ENCODE data around the gene FARSB. TPM values are rescaled to one million over a fixed set of nuclear protein-coding genes. Genes with fewer than 3 reads are reported as not detected.
A peak's percentile ranks its signal among the peaks of the same experiment; 100 is the strongest.

Gene FARSB
- total and polyA plus RNA-seq, 2 donors, result 15.1 to 17.1 TPM

DNA sequence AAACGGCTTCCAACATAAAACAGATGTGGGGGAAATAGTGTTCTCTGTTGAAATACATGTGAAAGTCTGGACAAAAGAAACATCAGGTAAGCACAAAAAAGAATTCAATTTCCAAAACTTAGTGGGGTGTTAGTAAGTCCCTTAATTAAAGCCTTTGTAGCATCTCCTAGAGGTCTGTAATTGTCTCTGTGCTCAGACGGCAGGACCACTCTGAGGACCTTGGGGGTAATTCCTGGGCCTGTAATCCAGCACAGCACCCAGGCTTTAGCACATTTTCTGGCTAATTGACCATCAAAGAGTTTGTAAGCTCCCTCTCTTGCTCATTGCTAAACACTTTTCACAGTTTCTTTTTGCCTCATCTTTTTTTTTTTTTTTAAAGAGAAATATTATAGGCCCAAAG, 80.3 kb downstream of the FARSB start:
- Histone ChIP-seq H3K27ac (ENCODE audit: low read depth) (no peak overlapping the region), H3K4me3 (ENCODE audit: low read depth, low read length) (no peak overlapping the region), H3K4me1 (ENCODE audit: insufficient read depth) (no peaks in the 10 kb centered on the region), H3K36me3 (ENCODE audit: insufficient read depth) (no peaks in the 10 kb centered on the region)
- no peak for DNase-seq (ENCODE audit: extremely low spot score)
- 92% methylated on average over 2 of the region's 2 CpGs for WGBS

DNA sequence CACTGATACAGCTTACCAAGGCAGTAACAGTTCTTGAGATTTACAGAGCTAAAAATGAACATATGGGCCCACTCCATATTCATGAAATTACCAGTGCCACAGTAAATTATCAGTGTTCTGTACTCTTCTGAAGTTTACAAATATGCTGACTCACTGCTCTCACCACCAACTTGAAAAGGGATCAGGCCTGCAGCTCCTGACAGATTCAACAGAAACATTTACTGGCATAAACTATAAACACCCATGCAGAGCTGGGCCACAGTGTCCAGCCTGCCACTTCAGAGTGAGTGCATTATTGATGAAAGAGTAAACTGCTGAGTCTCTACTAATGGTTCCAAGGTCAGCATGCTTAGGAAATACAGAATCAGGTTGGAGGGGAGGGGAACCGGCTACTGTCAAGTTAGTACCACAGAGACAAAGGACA, 83.1 kb downstream of the FARSB start:
- Histone ChIP-seq H3K4me1 (ENCODE audit: insufficient read depth) (no peaks in the 10 kb centered on the region), H3K27ac (ENCODE audit: low read depth) (peak overlapping the region; percentile 7), H3K4me3 (ENCODE audit: low read depth, low read length) (no peak overlapping the region), H3K36me3 (ENCODE audit: insufficient read depth) (no peaks in the 10 kb centered on the region)
- 76% methylated on average over 1 of the region's 1 CpG for WGBS
- no peak for DNase-seq (ENCODE audit: extremely low spot score)

GRCh38 chr2:222572264-222572721, 83.6 kb downstream of the FARSB start:
- Histone ChIP-seq H3K27ac (ENCODE audit: low read depth) (peak overlapping the region; percentile 7), H3K4me1 (ENCODE audit: insufficient read depth) (no peaks in the 10 kb centered on the region), H3K36me3 (ENCODE audit: insufficient read depth) (no peaks in the 10 kb centered on the region), H3K4me3 (ENCODE audit: low read depth, low read length) (no peak overlapping the region)
- peak; percentile 26 for DNase-seq (ENCODE audit: extremely low spot score)
- 84% methylated on average over 6 of the region's 6 CpGs for WGBS

GRCh38 chr2:222569826-222570225, 86.1 kb downstream of the FARSB start:
- Histone ChIP-seq H3K27ac (ENCODE audit: low read depth) (no peak overlapping the region), H3K36me3 (ENCODE audit: insufficient read depth) (no peaks in the 10 kb centered on the region), H3K4me3 (ENCODE audit: low read depth, low read length) (no peak overlapping the region), H3K4me1 (ENCODE audit: insufficient read depth) (no peaks in the 10 kb centered on the region)
- DNase-seq (ENCODE audit: extremely low spot score), result no peak
- WGBS, result 86% methylated on average over 1 of the region's 1 CpG

DNA sequence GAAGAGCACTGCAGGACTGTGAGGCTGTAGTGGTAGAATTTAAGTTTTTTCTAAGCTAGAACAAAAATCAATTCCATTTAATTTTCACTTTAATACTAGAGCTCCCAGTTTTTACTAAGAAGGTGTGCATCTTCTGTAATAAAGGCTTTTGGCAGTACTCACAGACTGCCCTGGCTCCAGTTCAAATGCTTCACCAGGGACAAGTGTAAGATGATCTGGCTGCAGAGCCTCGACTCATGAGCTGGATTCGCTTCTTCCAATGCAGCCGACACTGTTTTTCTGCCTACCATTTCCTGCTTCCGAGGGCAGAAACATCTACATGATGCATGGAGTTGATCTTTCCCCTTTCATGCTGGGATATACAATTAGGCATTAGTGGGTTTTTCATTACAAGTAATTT, 87.0 kb downstream of the FARSB start:
- DNase-seq (ENCODE audit: extremely low spot score), result no peak
- WGBS, result 20% methylated on average over 4 of the region's 4 CpGs
- no peaks in the 10 kb centered on the region for H3K36me3 ChIP-seq (ENCODE audit: insufficient read depth)
- H3K4me3 ChIP-seq (ENCODE audit: low read depth, low read length), result no peak overlapping the region
- no peak overlapping the region for H3K27ac ChIP-seq (ENCODE audit: low read depth)
- H3K4me1 ChIP-seq (ENCODE audit: insufficient read depth), result no peaks in the 10 kb centered on the region

DNA sequence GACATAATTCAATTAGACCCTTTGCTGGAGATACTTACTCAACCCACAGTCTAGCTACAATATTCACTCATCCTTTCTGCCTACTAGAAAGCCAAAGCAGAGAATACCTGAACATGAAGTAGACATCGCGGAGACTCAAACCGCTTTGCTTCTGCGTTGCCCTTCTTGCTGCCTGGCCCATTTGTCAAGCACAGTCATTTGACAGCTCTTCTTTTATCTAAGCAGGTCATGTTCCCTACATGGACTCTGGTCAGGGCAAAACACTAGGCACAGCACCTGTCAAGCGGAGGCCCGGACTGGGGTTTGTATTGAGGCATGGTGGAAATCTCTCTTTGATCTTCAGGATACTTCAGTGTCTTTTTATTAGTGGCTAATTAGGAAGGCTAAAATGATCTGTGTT, 89.7 kb downstream of the FARSB start:
- no peaks in the 10 kb centered on the region for H3K36me3 ChIP-seq (ENCODE audit: insufficient read depth)
- no peak for DNase-seq (ENCODE audit: extremely low spot score)
- WGBS, result 96% methylated on average over 6 of the region's 6 CpGs
- no peak overlapping the region for H3K4me3 ChIP-seq (ENCODE audit: low read depth, low read length)
- no peak overlapping the region for H3K27ac ChIP-seq (ENCODE audit: low read depth)
- H3K4me1 ChIP-seq (ENCODE audit: insufficient read depth), result peaks cover 1% of the 10 kb centered on the region

DNA sequence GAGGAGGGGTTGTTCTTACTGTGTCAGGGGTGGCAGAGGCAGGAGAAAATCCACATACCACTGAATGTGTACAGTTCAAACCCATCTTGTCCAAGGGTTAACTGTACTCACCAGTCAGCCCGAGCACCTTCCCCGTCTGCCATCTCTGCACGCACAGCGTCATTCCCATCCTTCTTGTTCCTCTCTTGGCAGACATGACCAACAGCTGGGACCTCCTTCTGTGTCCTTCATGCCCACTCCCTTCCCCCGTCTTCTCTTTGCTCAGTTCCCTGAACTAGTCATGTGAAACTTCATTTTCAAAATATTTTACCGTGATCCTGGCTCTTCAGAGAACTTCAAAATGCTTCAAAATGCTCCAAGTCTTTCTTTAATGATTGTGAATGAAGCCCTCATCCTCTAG, 92.0 kb downstream of the FARSB start:
- Histone ChIP-seq H3K36me3 (ENCODE audit: insufficient read depth) (no peaks in the 10 kb centered on the region), H3K4me3 (ENCODE audit: low read depth, low read length) (no peak overlapping the region), H3K27ac (ENCODE audit: low read depth) (no peak overlapping the region), H3K4me1 (ENCODE audit: insufficient read depth) (peaks cover 1% of the 10 kb centered on the region)
- 82% methylated on average over 6 of the region's 6 CpGs for whole genome bisulfite sequencing
- no peak for DNase-seq (ENCODE audit: extremely low spot score)

DNA sequence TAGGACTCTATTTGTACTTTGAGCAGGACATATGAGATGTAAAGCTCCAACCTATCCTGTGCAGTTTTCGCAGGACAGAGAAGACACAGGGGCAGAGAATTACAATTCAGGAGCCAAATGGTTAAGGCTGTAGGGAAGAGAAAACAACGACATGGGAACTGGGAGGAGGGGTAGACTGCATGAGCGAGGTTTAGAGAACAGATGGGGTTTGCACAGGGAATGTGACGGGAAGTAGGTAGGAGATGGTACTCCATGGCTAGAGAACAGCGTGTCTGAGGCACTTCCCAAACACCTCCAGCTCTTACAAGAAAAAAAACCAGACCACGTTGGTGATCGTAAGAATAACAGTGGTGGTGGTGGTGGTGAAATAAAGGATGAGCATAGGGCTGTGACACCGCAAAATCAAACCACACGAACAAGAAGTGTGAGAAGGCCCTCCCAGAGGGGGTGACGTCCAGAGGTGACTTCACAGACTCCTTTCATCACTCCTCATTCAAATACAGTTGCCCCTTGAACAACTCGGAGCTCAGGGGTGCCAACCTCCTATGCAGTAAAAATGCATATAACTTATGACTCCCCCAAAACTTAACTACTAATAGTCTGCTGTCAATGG, 92.7 kb downstream of the FARSB start:
- no peak for DNase-seq (ENCODE audit: extremely low spot score)
- no peak overlapping the region for H3K27ac ChIP-seq (ENCODE audit: low read depth)
- no peaks in the 10 kb centered on the region for H3K36me3 ChIP-seq (ENCODE audit: insufficient read depth)
- no peak overlapping the region for H3K4me3 ChIP-seq (ENCODE audit: low read depth, low read length)
- H3K4me1 ChIP-seq (ENCODE audit: insufficient read depth), result peaks cover 1% of the 10 kb centered on the region
- 68% methylated on average over 11 of the region's 11 CpGs for WGBS

DNA sequence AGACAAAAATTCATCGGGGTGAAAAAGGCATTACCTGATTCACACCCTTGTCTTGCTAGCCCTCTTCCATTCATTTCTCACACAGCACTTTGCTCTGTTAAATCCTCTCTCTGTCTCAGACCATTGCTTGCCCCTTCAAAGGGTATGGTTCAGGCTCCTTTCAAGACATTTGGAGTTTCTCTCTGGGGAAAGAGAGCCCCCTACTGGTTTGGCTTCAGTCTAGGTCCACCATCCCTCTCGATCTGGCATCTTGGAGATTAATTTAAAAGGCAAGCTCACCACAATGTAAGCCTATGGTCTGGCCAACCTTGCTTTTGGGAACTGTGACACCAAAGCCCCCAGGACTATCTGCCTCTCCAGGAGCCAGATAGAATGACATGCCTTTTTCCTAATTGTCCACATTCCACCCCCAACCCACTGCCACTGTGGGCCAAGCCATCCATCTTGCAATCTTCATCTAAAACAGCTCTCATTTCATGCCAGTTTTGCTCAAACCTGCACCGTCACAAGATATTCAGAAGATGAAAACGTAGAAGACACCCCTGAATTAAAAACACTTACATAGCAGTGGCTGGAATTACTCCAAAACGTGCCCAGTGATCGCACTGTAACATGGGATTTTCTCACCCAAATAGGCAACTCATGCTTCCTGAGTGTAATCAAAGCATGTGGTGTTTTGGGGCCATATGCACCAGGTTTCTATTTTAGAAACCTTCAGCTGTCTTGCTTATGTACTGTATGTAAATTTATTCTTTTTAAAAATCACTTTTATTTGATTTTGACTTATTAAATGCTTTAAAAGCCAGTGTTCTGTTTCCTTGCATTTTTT, 93.9 kb downstream of the FARSB start:
- DNase-seq (ENCODE audit: extremely low spot score), result peak; percentile 26
- Histone ChIP-seq H3K4me1 (ENCODE audit: insufficient read depth) (peaks cover 1% of the 10 kb centered on the region), H3K4me3 (ENCODE audit: low read depth, low read length) (no peak overlapping the region), H3K36me3 (ENCODE audit: insufficient read depth) (no peaks in the 10 kb centered on the region), H3K27ac (ENCODE audit: low read depth) (no peak overlapping the region)
- 52% methylated on average over 6 of the region's 6 CpGs for WGBS

GRCh38 chr2:222561151-222561550, 94.7 kb downstream of the FARSB start:
- DNase-seq (ENCODE audit: extremely low spot score), result no peak
- Histone ChIP-seq H3K36me3 (ENCODE audit: insufficient read depth) (no peaks in the 10 kb centered on the region), H3K27ac (ENCODE audit: low read depth) (no peak overlapping the region), H3K4me3 (ENCODE audit: low read depth, low read length) (no peak overlapping the region), H3K4me1 (ENCODE audit: insufficient read depth) (peaks cover 1% of the 10 kb centered on the region)
- 89% methylated on average over 4 of the region's 4 CpGs for WGBS

DNA sequence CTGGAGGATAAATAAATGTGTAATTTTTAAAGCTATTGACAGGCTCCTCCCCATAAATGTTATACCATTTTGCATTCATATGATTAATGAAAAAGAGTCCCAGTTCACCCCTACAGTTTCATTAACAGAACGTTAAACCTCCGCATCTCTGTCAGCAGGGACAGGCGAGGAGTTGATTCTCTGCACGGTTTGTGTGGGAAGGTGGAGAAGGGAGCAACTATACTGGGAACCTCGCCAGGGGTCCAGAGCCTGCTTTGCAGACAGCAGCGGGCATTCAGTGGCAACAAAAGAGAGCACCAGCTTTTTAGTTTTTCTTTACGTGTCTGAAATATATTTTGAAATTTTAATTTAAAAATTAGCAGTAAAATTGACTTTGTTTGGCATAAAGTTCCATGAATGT, 101.4 kb downstream of the FARSB start:
- no peak for DNase-seq (ENCODE audit: extremely low spot score)
- Histone ChIP-seq H3K4me3 (ENCODE audit: low read depth, low read length) (no peak overlapping the region), H3K27ac (ENCODE audit: low read depth) (no peak overlapping the region), H3K4me1 (ENCODE audit: insufficient read depth) (no peaks in the 10 kb centered on the region), H3K36me3 (ENCODE audit: insufficient read depth) (peaks cover 2% of the 10 kb centered on the region)
- WGBS, result 42% methylated on average over 7 of the region's 7 CpGs

DNA sequence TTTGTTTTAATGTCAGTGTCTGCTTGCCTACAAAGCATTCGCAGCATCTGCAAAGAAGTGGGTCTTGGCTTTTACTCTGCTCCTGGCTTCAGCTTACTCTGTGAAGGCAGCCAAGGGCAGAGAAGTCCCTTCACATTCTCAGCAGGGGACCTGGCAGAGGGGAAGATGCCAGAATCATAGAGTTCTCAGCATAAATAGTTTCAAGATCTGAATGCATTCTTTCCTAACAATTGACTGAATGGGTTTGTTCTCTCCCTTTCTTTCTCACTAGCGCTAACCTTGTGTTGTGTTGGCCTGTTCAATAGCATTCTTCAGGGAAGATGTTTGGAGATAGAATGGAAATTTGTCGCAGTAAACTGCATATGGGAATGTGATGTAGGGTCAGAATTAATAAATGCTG, 106.9 kb downstream of the FARSB start:
- H3K27ac ChIP-seq (ENCODE audit: low read depth), result no peak overlapping the region
- no peaks in the 10 kb centered on the region for H3K36me3 ChIP-seq (ENCODE audit: insufficient read depth)
- DNase-seq (ENCODE audit: extremely low spot score), result no peak
- no peak overlapping the region for H3K4me3 ChIP-seq (ENCODE audit: low read depth, low read length)
- H3K4me1 ChIP-seq (ENCODE audit: insufficient read depth), result no peaks in the 10 kb centered on the region
- 55% methylated on average over 3 of the region's 3 CpGs for WGBS

- H3K27ac ChIP-seq (ENCODE audit: low read depth), result no peak overlapping the region
- 81% methylated on average over 5 of the region's 5 CpGs for WGBS
- DNase-seq (ENCODE audit: extremely low spot score), result no peak
- no peaks in the 10 kb centered on the region for H3K36me3 ChIP-seq (ENCODE audit: insufficient read depth)
- H3K4me1 ChIP-seq (ENCODE audit: insufficient read depth), result no peaks in the 10 kb centered on the region
- no peak overlapping the region for H3K4me3 ChIP-seq (ENCODE audit: low read depth, low read length)
Measured at GRCh38 chr2:222547083-222547482, 108.8 kb downstream of the FARSB start.
